Posterior cingulate gyrus (tissue), 11 donors: ENCODE results near the gene PBX2.
"Not testable (repeated sequence)": the region's sequence is repeated elsewhere in the genome, so short reads cannot be mapped to it uniquely, and the experiment has no call there.

Experiments used
- DNase-seq, 10 donors: peaks; one replicate each; pipeline versions ENCODE4 v3.0.0 to v3.0.0-alpha.2; 2020 to 2021; ENCODE audit warnings: mixed read lengths in 3 of 10
- intact Hi-C: fragments of 100-400 bp; cut with DNase I; formaldehyde crosslinking; loops from one replicate; pipeline ENCODE4 v1.15.1; 2023

PBX2 gene

DNA sequence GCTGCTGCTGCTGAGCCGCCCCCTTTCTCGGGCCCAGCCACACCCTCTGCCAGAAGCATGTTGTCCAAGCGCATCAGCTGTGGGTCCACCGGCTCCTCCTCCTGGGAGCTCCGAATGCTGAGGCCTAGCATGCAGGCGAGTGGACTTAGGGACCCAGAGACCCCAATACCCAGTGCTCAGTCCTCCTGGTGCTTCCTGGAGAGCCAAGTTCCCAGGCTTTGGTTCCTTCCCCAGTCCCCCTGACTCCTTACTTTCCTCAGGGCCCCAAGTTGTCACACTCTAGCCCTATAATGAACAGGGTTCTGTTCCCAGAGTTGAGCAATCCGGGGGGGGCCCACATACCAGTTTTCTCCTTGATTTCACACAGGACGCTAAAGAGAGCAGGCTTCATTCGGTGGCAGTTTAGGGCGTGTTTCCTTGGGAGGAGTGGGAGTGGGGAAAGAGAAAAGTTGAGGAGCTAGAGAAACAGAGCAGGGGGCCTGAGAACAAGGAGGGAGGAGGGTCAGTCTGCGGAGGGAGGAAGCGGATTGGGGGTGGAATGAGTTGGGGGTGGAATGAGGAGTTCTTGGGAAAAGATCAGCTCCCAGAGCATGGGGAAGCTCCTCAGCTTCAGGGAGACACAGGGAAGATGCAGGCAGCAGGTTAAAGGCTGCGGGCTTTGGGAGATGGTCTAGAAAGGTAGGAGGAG, 1.5 kb downstream of the PBX2 start:
- DNase-seq = peak in 1 of 10 donors; percentile 43
- intact Hi-C loops = no loop called here

DNA sequence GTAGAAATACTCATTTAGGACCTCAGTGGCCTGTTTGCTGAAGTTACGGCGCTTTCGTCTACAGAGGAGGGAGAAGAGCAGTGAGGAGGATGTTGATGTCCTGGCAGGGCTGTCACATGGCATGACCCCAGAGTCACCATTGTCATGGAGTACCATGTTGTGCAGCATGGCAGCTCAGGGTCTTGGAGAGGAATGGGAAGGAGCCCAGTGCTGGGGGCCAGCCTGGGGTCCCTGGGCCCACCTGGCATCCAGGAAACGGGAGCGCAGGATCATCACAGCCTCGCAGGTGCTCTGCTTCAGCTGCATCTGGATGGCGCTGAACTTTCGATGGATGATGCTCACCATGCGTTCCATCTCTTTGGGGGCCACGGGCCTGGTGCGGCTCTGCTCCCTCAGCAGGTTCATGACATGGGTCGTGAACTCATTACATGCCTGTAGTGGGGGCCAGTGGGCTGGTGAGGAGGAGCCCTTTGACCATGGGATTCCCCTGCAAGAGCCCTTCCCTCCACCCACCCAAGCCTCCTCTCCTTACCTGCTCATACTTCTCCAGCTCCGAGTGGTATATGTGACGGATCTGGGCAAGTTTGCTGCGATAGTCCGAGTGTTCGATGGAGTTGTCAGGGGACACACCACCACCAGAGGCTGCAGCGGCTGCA, 2.1 kb downstream of the PBX2 start:
- intact Hi-C loops = not testable (repeated sequence)
- peak in 2 of 10 donors; percentile 43 to 55 for DNase-seq

DNA sequence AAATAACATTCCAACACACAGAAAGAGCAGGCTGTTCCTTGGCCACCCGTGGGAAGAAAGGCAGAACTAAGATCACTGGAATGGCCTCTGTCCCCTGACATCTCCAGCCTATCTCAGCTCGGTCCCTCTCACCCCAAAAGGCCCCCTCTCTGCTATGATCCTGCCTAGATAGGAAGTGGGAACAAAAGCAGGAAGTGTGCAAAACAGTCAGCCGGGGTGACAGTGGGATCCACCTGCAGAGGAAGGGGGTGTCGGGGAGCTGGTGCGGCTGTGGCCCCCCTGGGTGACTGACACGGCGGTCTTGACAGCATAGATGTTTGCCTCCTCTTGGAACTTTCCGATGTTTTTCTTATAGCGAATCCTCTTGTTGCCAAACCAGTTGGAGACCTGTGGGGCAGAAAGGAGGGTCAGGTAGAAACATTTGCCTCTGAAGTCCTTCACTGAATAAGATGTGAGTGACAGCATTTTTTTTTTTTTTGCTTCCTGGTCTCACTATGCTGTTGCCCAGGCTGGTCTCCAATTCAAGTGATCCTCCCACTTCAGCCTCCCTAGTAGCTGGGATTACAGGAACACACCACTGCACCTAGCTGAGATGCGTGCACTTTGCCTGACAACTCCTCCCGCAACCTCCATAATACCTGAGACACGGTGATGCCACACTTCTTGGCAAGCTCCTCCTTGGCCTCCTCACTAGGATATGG, 2.8 kb downstream of the PBX2 start:
- intact Hi-C loops = no loop called here
- peak in 2 of 10 donors; percentile 21 to 30 for DNase-seq

GRCh38 chr6:32186151-32186840, 3.7 kb downstream of the PBX2 start:
- peak in 1 of 10 donors; percentile 17 for DNase-seq
- intact Hi-C loops = not testable (repeated sequence)

- peak in 2 of 10 donors; percentile 38 to 70 for DNase-seq
These were observed 4.3 kb downstream of the PBX2 start for GRCh38 chr6:32185681-32186131.

DNA sequence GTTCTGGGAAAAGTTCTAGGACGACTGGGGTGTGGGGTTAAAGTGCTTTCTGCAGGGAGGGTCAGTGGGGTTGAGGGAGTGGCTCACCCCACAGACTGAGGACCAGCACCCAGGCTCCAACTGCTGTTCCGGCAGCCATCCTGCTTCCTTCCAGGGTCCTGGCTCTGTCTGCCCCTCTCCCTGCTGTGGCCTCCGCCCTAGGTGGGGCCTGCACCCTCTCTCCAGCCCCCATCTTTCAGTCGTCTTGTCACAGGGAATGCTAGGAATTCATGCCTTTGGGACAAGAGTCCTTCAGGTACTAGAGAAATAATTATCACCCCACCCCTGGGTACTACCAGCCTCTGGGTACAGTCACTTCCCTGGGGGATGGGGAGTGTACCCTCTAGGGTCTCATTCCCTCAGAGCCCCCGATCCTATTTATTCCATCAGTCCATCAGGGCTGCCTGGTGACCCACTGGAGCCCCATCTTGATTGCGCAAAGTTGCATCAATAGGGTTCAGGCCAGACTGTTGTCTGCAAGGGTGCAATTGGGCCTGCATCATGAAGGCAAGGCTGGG, 5.8 kb downstream of the PBX2 start, which contains the start of gene AGER:
Gene AGER, minus strand, starts transcription at position 170 of the 557 bp plus-strand sequence. Its CDS starts 31 bp downstream, at position 139.
- DNase-seq = peak in 2 of 10 donors; percentile 73 to 82
- intact Hi-C loops = no loop called here

More at GRCh38 chr6:32185681-32186131, 4.3 kb downstream of the PBX2 start:
- intact Hi-C loops = not testable (repeated sequence)

DNA sequence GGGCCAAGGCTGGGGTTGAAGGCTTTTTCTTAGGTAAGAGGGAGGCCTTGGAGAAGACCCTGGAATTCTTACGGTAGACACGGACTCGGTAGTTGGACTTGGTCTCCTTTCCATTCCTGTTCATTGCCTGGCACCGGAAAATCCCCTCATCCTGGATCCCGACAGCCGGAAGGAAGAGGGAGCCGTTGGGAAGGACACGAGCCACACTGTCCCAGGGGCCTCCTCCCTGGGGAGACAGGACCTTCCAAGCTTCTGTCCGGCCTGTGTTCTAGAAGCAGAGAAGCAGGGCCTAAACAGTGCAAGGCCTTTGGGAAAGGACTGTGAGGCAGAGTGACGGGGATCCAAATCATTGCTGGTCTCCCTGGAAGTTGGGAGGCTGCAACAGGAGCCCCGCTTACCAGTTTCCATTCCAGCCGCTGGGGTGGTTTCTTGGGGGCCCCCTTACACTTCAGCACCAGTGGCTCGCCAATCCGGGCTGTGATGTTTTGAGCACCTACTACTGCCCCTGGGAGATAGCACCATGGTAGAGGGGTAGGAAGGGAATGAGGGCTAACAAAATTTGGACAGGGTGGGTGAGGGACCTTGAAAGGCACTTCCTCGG, 6.4 kb downstream of the PBX2 start:
- intact Hi-C loops = no loop called here
- DNase-seq = peak in 3 of 10 donors; percentile 24 to 36 (median 31)

GRCh38 chr6:32183030-32183429, 7.0 kb downstream of the PBX2 start:
- peak in 2 of 10 donors; percentile 28 to 30 for DNase-seq
- intact Hi-C loops = no loop called here

GRCh38 chr6:32182555-32182981, 7.4 kb downstream of the PBX2 start:
- DNase-seq = peak in 3 of 10 donors; percentile 40 to 67 (median 47)

GRCh38 chr6:32181915-32182529, 8.0 kb downstream of the PBX2 start:
- intact Hi-C loops = no loop called here
- DNase-seq = peak in 2 of 10 donors; percentile 33 to 57

More at GRCh38 chr6:32182555-32182981, 7.4 kb downstream of the PBX2 start:
- intact Hi-C loops = no loop called here

GRCh38 chr6:32181148-32181702, 8.8 kb downstream of the PBX2 start:
- peak in 3 of 10 donors; percentile 35 to 61 (median 45) for DNase-seq
- intact Hi-C loops = no loop called here

DNA sequence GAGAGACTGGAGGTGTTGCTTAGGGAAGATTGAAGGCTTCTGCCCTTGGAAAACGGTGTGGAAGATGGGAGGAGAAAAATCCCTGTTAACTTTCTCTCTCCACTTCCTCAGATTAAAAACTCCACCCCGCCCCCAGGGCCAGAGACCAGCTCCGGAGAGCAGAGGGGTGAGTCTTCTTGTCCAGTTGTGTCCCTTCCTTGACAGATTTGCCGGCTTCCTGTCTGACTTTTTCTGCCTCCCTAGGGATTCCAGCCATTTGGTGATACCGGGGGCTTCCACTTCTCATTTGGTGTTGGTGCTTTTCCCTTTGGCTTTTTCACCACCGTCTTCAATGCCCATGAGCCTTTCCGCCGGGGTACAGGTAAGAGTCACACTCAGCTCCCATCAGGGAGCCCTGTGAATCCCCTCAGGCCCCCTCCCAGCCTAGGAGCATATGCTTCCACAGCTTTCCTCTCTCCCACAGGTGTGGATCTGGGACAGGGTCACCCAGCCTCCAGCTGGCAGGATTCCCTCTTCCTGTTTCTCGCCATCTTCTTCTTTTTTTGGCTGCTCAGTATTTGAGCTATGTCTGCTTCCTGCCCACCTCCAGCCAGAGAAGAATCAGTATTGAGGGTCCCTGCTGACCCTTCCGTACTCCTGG, 10.1 kb downstream of the PBX2 start:
- intact Hi-C loops = loop anchor here (5.0 kb wide), 1 partner anchor 48 kb away; the partner anchor contains the start of gene FKBPL
- peak in 3 of 10 donors; percentile 29 to 52 (median 33) for DNase-seq

DNA sequence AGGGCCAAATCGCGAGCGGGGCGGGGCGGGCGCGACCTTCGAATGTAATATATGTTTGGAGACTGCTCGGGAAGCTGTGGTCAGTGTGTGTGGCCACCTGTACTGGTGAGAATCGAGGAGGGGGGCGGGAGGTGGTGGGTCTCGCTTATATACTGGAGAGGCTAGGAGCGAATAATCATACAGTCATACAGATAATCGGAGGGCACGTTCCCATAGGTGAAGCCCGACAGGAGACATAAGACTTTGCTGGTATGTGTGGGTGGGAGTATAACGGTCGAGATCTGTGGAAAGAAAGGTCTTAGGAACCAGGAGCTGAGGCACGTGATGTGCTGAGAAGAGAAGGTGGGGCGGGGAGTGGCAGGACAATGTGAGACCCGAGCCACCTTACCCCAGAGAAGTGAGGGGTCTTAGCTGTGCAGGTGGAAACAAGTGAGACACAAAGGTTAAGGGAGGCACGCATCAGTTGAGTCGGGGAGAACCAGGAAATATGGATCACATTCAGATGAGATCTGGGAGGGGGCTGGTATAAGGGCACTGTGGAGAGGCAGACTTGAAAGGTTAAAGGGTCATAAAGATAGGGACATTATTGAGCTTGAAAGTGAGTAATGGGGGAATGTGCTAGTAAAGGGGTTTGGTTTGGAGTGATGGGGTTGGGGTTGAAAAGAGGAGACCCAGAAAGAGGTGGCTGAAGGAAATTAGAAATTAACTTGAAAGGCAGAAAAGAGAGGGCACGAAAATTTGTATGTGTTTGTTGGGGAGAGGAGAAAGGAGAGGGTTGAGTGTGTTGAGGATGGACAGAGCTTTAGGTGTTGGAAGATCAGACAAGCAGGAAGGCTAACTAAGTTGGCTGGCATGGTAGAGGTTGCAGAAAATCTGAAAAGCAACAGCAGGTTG, 11.2 kb downstream of the PBX2 start:
- intact Hi-C loops = loop anchor here (5.0 kb wide), 1 partner anchor 46 kb away; the partner anchor contains the start of gene FKBPL

DNA sequence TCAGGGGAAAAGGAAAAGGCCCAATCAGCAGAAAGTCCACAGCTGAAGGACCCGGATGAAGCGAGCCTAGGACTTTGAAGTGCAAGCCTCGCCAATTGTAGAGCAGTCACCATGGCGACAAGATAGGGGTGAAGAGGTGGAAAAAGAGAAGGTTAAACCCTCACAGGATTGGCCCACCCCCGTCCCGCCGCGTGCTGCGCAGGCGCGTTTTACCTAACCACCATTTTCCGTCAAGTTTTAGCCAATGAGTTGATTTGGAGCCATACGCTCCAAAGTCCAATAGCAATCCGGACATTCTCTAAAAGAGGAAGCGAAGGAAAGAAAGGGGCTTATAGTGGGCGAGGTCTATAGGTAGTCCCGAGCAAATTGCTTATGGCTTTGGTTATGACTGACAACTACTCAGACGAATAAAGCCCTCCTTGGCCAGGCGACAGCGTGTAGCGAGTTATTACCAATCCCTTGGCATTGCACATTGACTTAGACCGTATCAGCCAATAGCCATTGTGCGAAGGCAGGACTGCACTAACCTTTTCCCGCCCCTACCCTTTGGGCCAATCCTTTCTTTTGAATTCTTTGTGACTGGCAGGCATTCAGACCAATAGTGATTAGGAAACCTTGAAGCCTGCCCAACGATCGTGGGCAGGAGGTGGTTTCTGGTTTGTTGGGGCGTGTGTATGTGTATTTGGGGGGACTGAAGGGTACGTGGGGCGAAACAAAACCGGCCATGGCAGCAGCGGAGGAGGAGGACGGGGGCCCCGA, 12.0 kb downstream of the PBX2 start, which contains the start of gene RNF5:
Gene RNF5, plus strand, starts transcription at position 618 of the 759 bp plus-strand sequence. Its CDS starts 107 bp downstream, at position 725.
- intact Hi-C loops = loop anchor here (2.0 to 5.0 kb wide), 2 partner anchors 17 to 46 kb away; partner anchors contain the start of gene FKBPL
- DNase-seq = peak; percentile 86 to 99 (median 94)

More for the DNA sequence above, 11.2 kb downstream of the PBX2 start:
- peak in 1 of 10 donors; percentile 17 for DNase-seq

- intact Hi-C loops = loop anchor here (2.0 to 5.0 kb wide), 2 partner anchors 18 to 45 kb away; partner anchors contain the start of gene FKBPL
- DNase-seq = peak in 2 of 10 donors; percentile 71 to 74
These were observed 12.7 kb downstream of the PBX2 start for GRCh38 chr6:32177183-32177787.
